ENCODE data around the gene OCA2.
"Not testable (repeated sequence)": the region's sequence is repeated elsewhere in the genome, so short reads cannot be mapped to it uniquely, and the experiment has no call there.

The OCA2 gene

GRCh38 chr15:27958911-27959578 is 140.1 kb downstream of the OCA2 start:
- Histone ChIP-seq H3K9me3 (ENCODE audit: insufficient read depth, low read depth, low read length) (peaks cover 4% of the 10 kb centered on the region; the same call in 1 of the 2 replicates), H3K36me3 (ENCODE audit: insufficient read depth, low read length) (no peaks in the 10 kb centered on the region), H3K79me2 (ENCODE audit: insufficient read depth, low read length) (no peaks in the 10 kb centered on the region), H2AFZ (ENCODE audit: low read length) (no peak overlapping the region), H3K4me3 (ENCODE audit: low read length, poor library complexity, severe bottlenecking) (no peak overlapping the region), H3K9me2 (replicated peaks; ENCODE audit: low read depth, low read length) (no peaks in the 10 kb centered on the region), H4K20me1 (ENCODE audit: insufficient read depth, low read length, poor library complexity, severe bottlenecking) (no peaks in the 10 kb centered on the region), H3K4me1 (ENCODE audit: insufficient read depth, low read length, poor library complexity, severe bottlenecking) (no peaks in the 10 kb centered on the region), H3K9ac (ENCODE audit: low read depth, low read length, poor library complexity, severe bottlenecking) (no peak overlapping the region), H3K4me2 (ENCODE audit: low read depth, low read length, poor library complexity, severe bottlenecking) (no peak overlapping the region), H3K27me3 (ENCODE audit: insufficient read depth, low read length, poor library complexity, severe bottlenecking) (no peaks in the 10 kb centered on the region), H3F3A (ENCODE audit: low read depth) (no peaks in the 10 kb centered on the region)
- TF ChIP-seq EZH2phosphoT487 (IDR thresholded peaks at IDR 0.05; ENCODE audit: borderline replicate concordance), result no peak
- TF ChIP-seq CTCF (conservative IDR thresholded peaks at IDR 0.05; ENCODE audit: low read length), result no peak

GRCh38 chr15:27956285-27956684 is 142.8 kb downstream of the OCA2 start:
- H3K4me2 ChIP-seq (ENCODE audit: low read depth, low read length, poor library complexity, severe bottlenecking), result no peak overlapping the region
- H3K9ac ChIP-seq (ENCODE audit: low read depth, low read length, poor library complexity, severe bottlenecking), result no peak overlapping the region
- H4K20me1 ChIP-seq (ENCODE audit: insufficient read depth, low read length, poor library complexity, severe bottlenecking), result no peaks in the 10 kb centered on the region
- H3K9me2 ChIP-seq (replicated peaks; ENCODE audit: low read depth, low read length), result no peaks in the 10 kb centered on the region
- H3F3A ChIP-seq (ENCODE audit: low read depth), result no peaks in the 10 kb centered on the region
- H3K27me3 ChIP-seq (ENCODE audit: insufficient read depth, low read length, poor library complexity, severe bottlenecking), result no peaks in the 10 kb centered on the region
- no peak overlapping the region for H3K4me3 ChIP-seq (ENCODE audit: low read length, poor library complexity, severe bottlenecking)
- TF ChIP-seq EZH2phosphoT487 (IDR thresholded peaks at IDR 0.05; ENCODE audit: borderline replicate concordance) (no peak), CTCF (conservative IDR thresholded peaks at IDR 0.05; ENCODE audit: low read length) (no peak)
- no peak overlapping the region for H2AFZ ChIP-seq (ENCODE audit: low read length)
- H3K9me3 ChIP-seq (ENCODE audit: insufficient read depth, low read depth, low read length), result peaks cover 4% of the 10 kb centered on the region; the same call in 1 of the 2 replicates
- H3K36me3 ChIP-seq (ENCODE audit: insufficient read depth, low read length), result no peaks in the 10 kb centered on the region
- no peaks in the 10 kb centered on the region for H3K79me2 ChIP-seq (ENCODE audit: insufficient read depth, low read length)
- H3K4me1 ChIP-seq (ENCODE audit: insufficient read depth, low read length, poor library complexity, severe bottlenecking), result no peaks in the 10 kb centered on the region

- Histone ChIP-seq H3K4me2 (ENCODE audit: low read depth, low read length, poor library complexity, severe bottlenecking) (no peak overlapping the region), H3K79me2 (ENCODE audit: insufficient read depth, low read length) (no peaks in the 10 kb centered on the region), H3K36me3 (ENCODE audit: insufficient read depth, low read length) (no peaks in the 10 kb centered on the region), H3K27me3 (ENCODE audit: insufficient read depth, low read length, poor library complexity, severe bottlenecking) (no peaks in the 10 kb centered on the region), H2AFZ (ENCODE audit: low read length) (no peak overlapping the region), H4K20me1 (ENCODE audit: insufficient read depth, low read length, poor library complexity, severe bottlenecking) (no peaks in the 10 kb centered on the region), H3K4me1 (ENCODE audit: insufficient read depth, low read length, poor library complexity, severe bottlenecking) (no peaks in the 10 kb centered on the region), H3K9ac (ENCODE audit: low read depth, low read length, poor library complexity, severe bottlenecking) (no peak overlapping the region), H3K4me3 (ENCODE audit: low read length, poor library complexity, severe bottlenecking) (no peak overlapping the region), H3K9me3 (ENCODE audit: insufficient read depth, low read depth, low read length) (peaks cover 7% of the 10 kb centered on the region), H3K9me2 (replicated peaks; ENCODE audit: low read depth, low read length) (no peaks in the 10 kb centered on the region), H3F3A (ENCODE audit: low read depth) (no peaks in the 10 kb centered on the region)
- TF ChIP-seq EZH2phosphoT487 (IDR thresholded peaks at IDR 0.05; ENCODE audit: borderline replicate concordance), result no peak
- TF ChIP-seq CTCF (conservative IDR thresholded peaks at IDR 0.05; ENCODE audit: low read length), result no peak
Measured at GRCh38 chr15:27955087-27955486, 144.0 kb downstream of the OCA2 start.

- not testable (repeated sequence) for H3K9me2 ChIP-seq (replicated peaks; ENCODE audit: low read depth, low read length); H3K79me2 ChIP-seq (ENCODE audit: insufficient read depth, low read length); H3K4me2 ChIP-seq (ENCODE audit: low read depth, low read length, poor library complexity, severe bottlenecking); H4K20me1 ChIP-seq (ENCODE audit: insufficient read depth, low read length, poor library complexity, severe bottlenecking); H3K27me3 ChIP-seq (ENCODE audit: insufficient read depth, low read length, poor library complexity, severe bottlenecking); H3F3A ChIP-seq (ENCODE audit: low read depth); H3K9ac ChIP-seq (ENCODE audit: low read depth, low read length, poor library complexity, severe bottlenecking); H3K36me3 ChIP-seq (ENCODE audit: insufficient read depth, low read length); H3K4me3 ChIP-seq (ENCODE audit: low read length, poor library complexity, severe bottlenecking); H2AFZ ChIP-seq (ENCODE audit: low read length); H3K4me1 ChIP-seq (ENCODE audit: insufficient read depth, low read length, poor library complexity, severe bottlenecking); H3K9me3 ChIP-seq (ENCODE audit: insufficient read depth, low read depth, low read length)
Measured at GRCh38 chr15:27952593-27952992, 146.5 kb downstream of the OCA2 start.

Measured in Loucy (cell line).